22Rv1 (cell line): ENCODE data around the gene KRTAP10-12.

Experiments used
- CTCF ChIP-seq: fragments of 450-650 bp; IDR thresholded peaks from 2 replicates; pipeline ENCODE4 v1.5.1; 2017; ENCODE audit warnings: mild to moderate bottlenecking
- ZFX ChIP-seq: fragments of 450-650 bp; IDR thresholded peaks from 2 replicates; pipeline ENCODE4 v1.6.1; 2017; ENCODE audit warnings: antibody characterized with exemption, borderline replicate concordance

DNA sequence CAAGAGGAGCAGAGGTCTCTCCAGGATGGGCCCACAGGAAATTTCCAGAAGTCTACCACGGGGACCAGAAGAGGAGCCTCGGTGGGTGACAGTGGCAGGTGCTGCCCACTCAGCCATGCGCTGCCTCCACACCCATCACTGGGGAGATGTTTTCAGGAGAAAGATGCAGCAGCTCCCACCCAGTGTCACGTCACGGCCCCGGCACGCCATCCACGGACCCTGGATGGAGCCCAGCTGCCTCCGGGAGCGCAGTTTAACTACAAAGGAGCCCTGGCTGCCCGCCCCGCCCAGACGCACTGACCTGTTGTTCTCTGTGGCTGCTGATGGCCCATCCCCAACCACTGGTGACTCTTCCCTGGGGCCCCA lies 7.6 kb downstream of the KRTAP10-12 start:
- no peak for TF ChIP-seq CTCF
- TF ChIP-seq ZFX: no peak
